T-helper 17 cell (primary cell): ENCODE results near the gene DAGLB. TPM values are rescaled to one million over a fixed set of nuclear protein-coding genes. Genes with fewer than 3 reads are reported as not detected.
"Not testable (repeated sequence)": the region's sequence is repeated elsewhere in the genome, so short reads cannot be mapped to it uniquely, and the experiment has no call there.

Experiments
- ATAC-seq: fragments of 150-1000 bp; cut with Tn5 transposase; 2 replicates; pipeline ENCODE4 v1.10.0; 2021; ENCODE audit warnings: mild to moderate bottlenecking, moderate library complexity
- DNase-seq, 3 donors: peaks; one replicate each; pipeline versions ENCODE4 v3.0.0 to v3.0.0-alpha.2; 2020 to 2021
- H3K9me3 ChIP-seq: one replicate; pipeline ENCODE4 v1.7.0; 2013; ENCODE audit warnings: low read length, mild to moderate bottlenecking; ENCODE audit not compliant: control insufficient read depth, poor library complexity, severe bottlenecking
- H3K27ac Mint-ChIP-seq: one replicate; pipeline ENCODE4 v1.8.0; 2022; ENCODE audit warnings: mild to moderate bottlenecking, moderate library complexity, mixed read lengths
- H3K27me3 Mint-ChIP-seq: one replicate; pipeline ENCODE4 v1.8.0; 2022; ENCODE audit warnings: mixed read lengths
- H3K36me3 Mint-ChIP-seq: one replicate; pipeline ENCODE4 v1.8.0; 2022; ENCODE audit warnings: low read depth, mixed read lengths
- H3K4me1 Mint-ChIP-seq: one replicate; pipeline ENCODE4 v1.8.0; 2022; ENCODE audit warnings: mild to moderate bottlenecking, mixed read lengths
- H3K4me3 Mint-ChIP-seq: one replicate; pipeline ENCODE4 v1.8.0; 2022; ENCODE audit warnings: mild to moderate bottlenecking, moderate library complexity, mixed read lengths
- total RNA-seq, 4 donors: library from RNA in 2 of 4; stranded (reverse) in 2 of 4; gene quantifications; one replicate each; pipeline ENCODE4 v1.2.3 and lab custom pipeline; 2022 to 2026

Gene DAGLB
- total RNA-seq, 2 donors from 2014 or later, result 19.6 to 26.8 TPM

- no peaks in the 10 kb centered on the region for H3K27me3 Mint-ChIP-seq
- H3K9me3 ChIP-seq, result no peaks in the 10 kb centered on the region
- H3K4me3 Mint-ChIP-seq, result peak overlapping the region; percentile 50
- peaks cover 57% of the 10 kb centered on the region for H3K4me1 Mint-ChIP-seq
- DNase-seq (no peak), ATAC-seq (no peak)
- H3K27ac Mint-ChIP-seq, result peak overlapping the region; percentile 91
- H3K36me3 Mint-ChIP-seq, result peaks cover 4% of the 10 kb centered on the region
Observed at GRCh38 chr7:6380310-6381095, 67.3 kb downstream of the DAGLB start.

GRCh38 chr7:6379886-6380285 is 67.9 kb downstream of the DAGLB start:
- H3K4me1 Mint-ChIP-seq, result peaks cover 54% of the 10 kb centered on the region
- no peaks in the 10 kb centered on the region for H3K27me3 Mint-ChIP-seq
- DNase-seq (no peak), ATAC-seq (no peak)
- H3K9me3 ChIP-seq, result no peaks in the 10 kb centered on the region
- peak overlapping the region; percentile 91 for H3K27ac Mint-ChIP-seq
- peaks cover 5% of the 10 kb centered on the region for H3K36me3 Mint-ChIP-seq
- peak overlapping the region; percentile 43 for H3K4me3 Mint-ChIP-seq

- DNase-seq, H3K9me3 ChIP-seq, H3K4me3 Mint-ChIP-seq, H3K27me3 Mint-ChIP-seq, H3K36me3 Mint-ChIP-seq, ATAC-seq: not testable (repeated sequence)
- Mint-ChIP-seq H3K4me1 (peaks cover 50% of the 10 kb centered on the region), H3K27ac (peak overlapping the region; percentile 69)
Observed at GRCh38 chr7:6378556-6378955, 69.2 kb downstream of the DAGLB start.

- Mint-ChIP-seq H3K4me3 (peak overlapping the region; percentile 50), H3K4me1 (peaks cover 37% of the 10 kb centered on the region), H3K36me3 (peaks cover 5% of the 10 kb centered on the region), H3K27ac (peak overlapping the region; percentile 66), H3K27me3 (no peaks in the 10 kb centered on the region)
- ATAC-seq (no peak), DNase-seq (no peak)
- no peaks in the 10 kb centered on the region for H3K9me3 ChIP-seq
Observed at GRCh38 chr7:6376820-6377219, 70.9 kb downstream of the DAGLB start.

DNA sequence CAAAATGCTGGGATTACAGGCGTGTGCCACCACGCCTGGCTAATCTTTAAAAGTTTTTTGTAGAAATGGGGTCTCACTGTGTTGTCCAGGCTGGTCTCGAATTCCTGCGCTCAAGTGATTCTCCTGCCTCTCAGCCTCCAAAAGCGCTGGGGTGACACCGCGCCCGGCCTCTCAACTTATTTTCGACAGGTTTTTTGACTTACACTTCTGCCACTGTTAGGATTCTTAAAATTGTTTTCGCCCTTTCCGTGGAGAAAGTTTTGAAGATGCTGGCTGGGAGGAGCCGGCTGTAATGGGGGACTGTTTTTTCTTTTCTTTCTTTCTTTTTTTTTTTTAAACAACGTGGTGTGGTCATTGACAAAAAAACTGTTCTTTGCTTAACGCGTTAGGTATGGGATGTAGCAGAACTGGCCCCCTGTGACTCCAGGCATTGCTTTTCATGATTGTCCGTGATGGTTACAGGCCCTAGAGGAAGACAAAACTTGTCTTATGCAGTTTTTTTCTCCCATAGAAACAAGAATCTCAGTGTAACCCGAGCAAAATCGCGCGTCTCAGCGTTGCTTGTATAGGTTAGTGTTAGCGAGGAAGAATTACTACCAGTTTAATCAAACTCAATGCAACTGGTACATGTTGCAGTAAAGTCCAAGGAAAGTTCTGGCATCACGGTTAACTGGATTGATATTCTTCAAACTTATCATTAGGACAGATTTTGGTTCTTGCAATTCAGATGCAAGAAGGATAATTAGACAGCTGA is 72.2 kb downstream of the DAGLB start:
- Mint-ChIP-seq H3K27ac (peak overlapping the region; percentile 96), H3K4me1 (peaks cover 31% of the 10 kb centered on the region), H3K4me3 (peak overlapping the region; percentile 94), H3K36me3 (peaks cover 5% of the 10 kb centered on the region), H3K27me3 (no peaks in the 10 kb centered on the region)
- ATAC-seq (peak; percentile 20), DNase-seq (no peak)
- H3K9me3 ChIP-seq, result no peaks in the 10 kb centered on the region

DNA sequence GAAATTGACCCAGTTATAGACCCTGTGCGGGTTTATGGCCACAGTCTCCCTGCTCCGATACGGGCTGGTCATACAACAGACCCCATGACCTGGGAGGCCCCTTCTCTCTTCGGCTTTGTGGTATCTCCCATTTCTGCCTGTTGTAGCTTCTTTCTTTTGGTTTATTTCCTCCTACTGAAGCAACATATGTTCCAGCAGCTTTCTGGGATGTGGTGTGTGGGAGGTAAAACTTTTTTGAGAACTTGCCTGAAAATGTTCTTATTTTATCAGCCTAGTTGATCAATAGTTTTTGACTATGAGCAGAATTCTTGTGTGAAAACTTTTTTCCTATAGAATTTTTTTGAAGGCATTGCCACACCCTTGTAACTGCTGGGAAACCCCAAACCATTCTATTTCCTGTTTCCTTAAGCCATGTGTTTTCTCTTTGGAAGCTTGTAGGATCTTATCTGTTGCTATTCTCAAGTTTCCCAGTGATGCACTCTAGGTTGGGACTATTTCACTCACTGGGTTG is 80.0 kb downstream of the DAGLB start:
- no peaks in the 10 kb centered on the region for H3K27me3 Mint-ChIP-seq
- H3K36me3 Mint-ChIP-seq, result no peaks in the 10 kb centered on the region
- DNase-seq, result no peak
- no peak overlapping the region for H3K4me3 Mint-ChIP-seq
- no peak for ATAC-seq
- peaks cover 4% of the 10 kb centered on the region for H3K4me1 Mint-ChIP-seq
- no peak overlapping the region for H3K27ac Mint-ChIP-seq
- no peaks in the 10 kb centered on the region for H3K9me3 ChIP-seq

DNA sequence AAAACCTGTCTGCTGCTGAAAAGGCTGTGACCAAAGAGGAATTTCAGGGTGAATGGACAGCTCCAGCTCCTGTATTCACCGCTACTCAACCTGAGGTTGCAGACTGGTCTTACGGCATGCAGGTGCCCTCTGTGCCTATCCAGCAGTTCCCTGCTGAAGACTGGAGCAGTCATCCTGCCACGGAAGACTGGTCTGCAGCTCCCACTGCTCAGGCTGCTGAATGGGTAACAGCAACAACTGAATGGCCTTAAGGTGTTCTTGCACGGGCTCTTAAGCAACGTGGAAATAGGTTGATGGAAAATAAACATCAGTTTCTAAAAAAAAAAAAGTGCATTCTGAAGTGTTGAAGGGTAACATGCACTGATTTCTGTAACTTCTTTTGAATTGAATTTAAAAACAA is 82.3 kb downstream of the DAGLB start:
- H3K27me3 Mint-ChIP-seq, result no peaks in the 10 kb centered on the region
- no peak for DNase-seq
- no peaks in the 10 kb centered on the region for H3K9me3 ChIP-seq
- H3K27ac Mint-ChIP-seq, result no peak overlapping the region
- ATAC-seq, result no peak
- H3K4me1 Mint-ChIP-seq, result peaks cover 6% of the 10 kb centered on the region
- H3K4me3 Mint-ChIP-seq, result no peak overlapping the region
- peaks cover 2% of the 10 kb centered on the region for H3K36me3 Mint-ChIP-seq

- no peak for ATAC-seq
- Mint-ChIP-seq H3K4me1 (peaks cover 3% of the 10 kb centered on the region), H3K4me3 (no peak overlapping the region), H3K27me3 (no peaks in the 10 kb centered on the region), H3K36me3 (peaks cover 2% of the 10 kb centered on the region), H3K27ac (no peak overlapping the region)
- H3K9me3 ChIP-seq, result no peaks in the 10 kb centered on the region
- no peak for DNase-seq
Observed at GRCh38 chr7:6360841-6361240, 86.9 kb downstream of the DAGLB start.

GRCh38 chr7:6359734-6360133 is 88.0 kb downstream of the DAGLB start:
- DNase-seq, result no peak
- H3K4me3 Mint-ChIP-seq, result no peak overlapping the region
- no peaks in the 10 kb centered on the region for H3K27me3 Mint-ChIP-seq
- H3K27ac Mint-ChIP-seq, result no peak overlapping the region
- no peak for ATAC-seq
- H3K9me3 ChIP-seq, result no peaks in the 10 kb centered on the region
- peaks cover 3% of the 10 kb centered on the region for H3K4me1 Mint-ChIP-seq
- peaks cover 2% of the 10 kb centered on the region for H3K36me3 Mint-ChIP-seq

Other genes starting within 250 kb of the DAGLB start
- gene CYTH3, start 175.3 kb downstream of the DAGLB start, total RNA-seq, result 10 to 100 TPM; 23.1 to 25.8 TPM
- 1 to 10 TPM; 6.0 to 6.2 TPM for gene FAM220A, start 99.0 kb downstream of the DAGLB start, total RNA-seq
- gene RAC1, start 73.4 kb downstream of the DAGLB start, total RNA-seq, result 10 to 100 TPM; 62.2 to 69.4 TPM
- gene KDELR2, start 36.2 kb upstream of the DAGLB start, total RNA-seq, result 10 to 100 TPM; 38.3 to 38.4 TPM
- gene GRID2IP, start 103.5 kb upstream of the DAGLB start, total RNA-seq, result under 1 TPM; 0.17 to 0.18 TPM
- 10 to 100 TPM; 19.1 to 20.6 TPM for gene ZDHHC4, start 129.5 kb upstream of the DAGLB start, total RNA-seq
- 10 to 100 TPM; 50.5 to 50.7 TPM for gene INTS15, start 142.1 kb upstream of the DAGLB start, total RNA-seq
- 1 to 10 TPM in 1 of 2 donors, under 1 TPM in 1; 0.85 to 1.1 TPM for gene ZNF853, start 167.7 kb upstream of the DAGLB start, total RNA-seq
- 10 to 100 TPM; 37.1 to 39.9 TPM for gene ZNF316, start 189.4 kb upstream of the DAGLB start, total RNA-seq